ENCODE results near the gene KRT81.

GRCh38 chr12:52260361-52261207 is 30.8 kb downstream of the KRT81 start:
- TF ChIP-seq CTCF (IDR thresholded peaks at IDR 0.05): no peak
- TF ChIP-seq POLR2A (IDR thresholded peaks at IDR 0.05): no peak

Data from Peyer's patch (tissue), 4 donors.